ENCODE data around the gene LYL1.
A peak's percentile ranks its signal among the peaks of the same experiment; 100 is the strongest.
"Not testable (repeated sequence)": the region's sequence is repeated elsewhere in the genome, so short reads cannot be mapped to it uniquely, and the experiment has no call there.

The LYL1 gene

DNA sequence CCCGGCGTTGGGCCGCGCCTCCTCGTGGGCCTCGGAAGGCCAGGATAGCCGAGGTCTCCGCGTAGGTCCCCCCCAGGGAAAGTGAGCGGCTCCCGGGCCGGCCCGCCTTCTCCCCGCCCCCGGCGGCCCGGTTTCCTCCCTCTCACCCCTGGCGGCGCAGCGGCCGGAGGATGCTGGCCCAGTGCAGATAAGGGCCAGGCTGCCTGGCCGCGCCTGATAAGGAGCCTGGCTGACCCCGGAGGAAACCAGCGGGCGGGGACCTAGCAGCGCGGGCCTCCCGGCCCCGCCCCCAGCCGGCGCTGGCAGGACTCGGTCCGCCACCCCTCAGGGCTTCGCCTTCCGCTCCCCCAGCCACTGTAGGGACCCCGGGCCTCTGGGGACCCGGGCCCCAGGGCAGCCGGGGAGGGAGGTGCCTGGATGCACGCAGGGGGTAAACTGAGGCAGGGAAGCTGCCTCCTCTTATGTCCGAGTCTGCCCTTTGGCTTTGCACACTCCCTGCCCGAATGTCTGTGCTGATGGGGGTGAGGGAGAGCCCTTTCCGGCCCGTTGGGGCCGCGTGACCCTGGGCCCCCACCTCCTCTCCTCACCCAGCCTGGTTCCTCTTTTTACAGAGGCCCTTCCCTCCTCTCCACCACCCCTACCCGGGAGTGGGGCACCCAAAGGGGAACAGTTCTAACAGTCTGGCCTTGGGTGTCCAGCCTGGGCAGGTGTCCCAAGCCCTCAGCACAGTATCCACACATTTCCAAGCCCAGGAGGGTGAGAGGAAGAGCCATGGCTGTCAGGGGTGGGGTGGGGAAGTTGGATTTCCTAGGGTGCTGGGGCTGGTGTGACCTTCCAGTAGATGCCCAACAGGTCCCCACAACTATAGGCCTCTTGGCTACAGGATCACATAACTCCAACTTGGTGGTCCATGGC, at the start of gene LYL1:
TSS of gene LYL1 (minus strand) at position 193 of the 915 bp plus-strand sequence. CDS start 1,687 bp downstream, outside the sequence.
- DNase-seq (ENCODE audit: low spot score): no peak
- no peak for FAIRE-seq

DNA sequence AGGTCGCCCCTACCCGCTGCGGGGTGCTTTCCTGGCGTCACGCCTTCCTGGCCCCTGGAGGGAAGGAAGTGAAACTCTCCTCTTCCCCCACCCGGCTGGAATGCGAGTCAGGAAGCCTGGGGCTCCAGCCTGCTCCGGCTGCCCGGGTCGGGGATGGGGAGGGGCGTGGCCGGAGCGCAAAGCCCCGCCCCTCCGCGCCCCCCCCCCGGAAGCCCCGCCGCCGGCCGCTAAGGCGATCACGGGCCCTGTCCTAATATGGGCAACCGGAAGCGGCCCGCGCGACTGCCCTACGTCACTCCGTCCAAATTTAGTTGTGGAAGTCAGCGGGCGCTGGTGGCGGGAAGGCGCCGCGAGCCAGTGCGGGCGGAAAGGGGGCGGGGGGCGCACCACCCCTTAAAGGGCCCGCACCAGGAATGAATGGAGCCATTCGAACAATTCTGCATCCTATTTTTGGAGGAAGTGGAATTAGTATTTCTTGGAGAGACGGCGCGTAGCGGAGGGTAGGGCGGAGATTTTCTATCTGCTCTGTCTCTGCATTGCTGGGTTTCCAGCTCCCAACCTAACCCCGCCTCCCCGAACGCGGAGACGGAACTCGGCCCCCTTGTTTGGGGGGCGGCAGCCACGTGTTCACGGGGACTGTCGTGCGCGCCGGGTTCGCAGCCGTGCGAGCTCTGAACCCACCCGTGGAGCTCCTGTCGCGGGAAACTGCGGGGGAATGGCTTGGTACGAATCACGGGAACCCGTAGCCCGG, 49.1 kb upstream of the LYL1 start:
- DNase-seq (ENCODE audit: low spot score): peak; percentile 92
- FAIRE-seq: no peak

DNA sequence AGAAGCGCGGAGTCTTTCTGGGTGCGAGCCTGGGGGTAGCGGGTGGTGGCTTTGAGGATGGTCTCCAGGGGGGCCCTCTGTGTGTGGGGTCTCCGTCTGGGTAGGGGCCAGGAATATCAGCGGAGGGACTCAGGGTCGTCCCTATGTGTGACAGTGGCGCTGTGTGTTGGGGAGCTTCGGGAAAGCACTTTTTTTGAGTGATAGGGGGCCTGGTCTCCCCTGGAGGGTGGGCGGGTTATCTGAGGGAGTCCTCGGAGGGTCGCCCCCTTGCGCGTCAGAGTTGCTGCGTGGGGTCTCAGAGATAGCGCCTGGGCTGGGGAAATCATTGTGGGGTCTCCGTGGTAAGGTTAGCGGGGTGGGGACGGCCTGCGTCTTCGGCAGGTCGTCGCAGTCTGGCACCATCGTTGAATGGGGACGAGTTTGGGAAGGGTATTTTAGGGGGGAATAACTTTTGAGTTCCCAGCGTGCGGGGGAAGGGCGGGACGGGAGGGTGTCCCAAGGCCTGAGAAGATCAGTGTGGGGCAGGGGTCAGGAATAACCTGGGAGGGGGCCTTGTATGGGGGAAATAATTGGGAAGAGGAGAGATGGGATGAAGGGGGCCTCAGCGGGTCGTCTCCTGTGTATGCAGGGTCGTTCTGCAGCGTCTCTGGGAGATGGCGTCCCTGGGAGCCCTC, 48.4 kb upstream of the LYL1 start:
- no peak for DNase-seq (ENCODE audit: low spot score)

DNA sequence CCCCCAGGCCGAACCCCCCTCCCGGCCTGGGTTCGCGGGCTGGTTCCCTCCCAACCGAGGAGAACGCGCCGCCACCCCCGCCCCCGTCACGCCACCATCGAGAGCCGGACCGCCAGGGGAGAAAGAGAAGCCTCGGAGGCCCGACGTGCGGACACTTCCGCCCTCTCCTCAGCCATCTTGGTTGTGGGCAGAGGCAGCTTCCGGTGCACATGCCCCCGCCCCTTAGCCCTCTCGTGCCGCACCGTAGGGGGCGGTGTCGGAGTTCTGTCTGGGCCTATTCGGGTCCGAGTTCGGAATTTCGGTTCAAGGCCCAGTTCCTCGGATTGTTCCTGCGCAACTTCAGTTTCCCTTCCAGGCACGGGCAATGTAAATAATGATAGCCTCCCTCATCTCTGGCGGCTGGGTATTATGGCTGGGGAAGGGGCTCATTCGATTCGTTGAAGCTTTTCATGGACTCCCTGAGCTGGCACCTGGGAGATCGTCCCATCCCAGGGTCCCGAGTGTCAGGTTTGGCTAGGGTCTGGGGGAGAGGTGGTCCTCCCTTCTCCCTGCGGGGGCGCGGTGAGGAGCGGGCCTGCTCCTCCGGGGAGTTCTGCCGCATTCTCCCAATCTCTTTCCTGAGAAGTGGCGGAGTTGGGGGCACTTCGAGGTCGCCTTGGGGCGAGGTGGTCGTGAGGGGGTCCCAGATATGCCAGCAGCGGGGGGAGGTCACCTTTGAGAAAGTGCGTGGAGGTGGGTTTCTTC, 47.7 kb upstream of the LYL1 start, which contains the start of the genes IER2 and STX10:
TSS of gene IER2 (plus strand) at position 225 of the 744 bp plus-strand sequence. CDS start 2,776 bp downstream, outside the sequence.
TSS of gene STX10 (minus strand) at position 189 of the 744 bp plus-strand sequence. CDS start 202 bp downstream, outside the sequence.
- FAIRE-seq: no peak

More for the DNA sequence above, 48.4 kb upstream of the LYL1 start:
- no peak for FAIRE-seq

DNA sequence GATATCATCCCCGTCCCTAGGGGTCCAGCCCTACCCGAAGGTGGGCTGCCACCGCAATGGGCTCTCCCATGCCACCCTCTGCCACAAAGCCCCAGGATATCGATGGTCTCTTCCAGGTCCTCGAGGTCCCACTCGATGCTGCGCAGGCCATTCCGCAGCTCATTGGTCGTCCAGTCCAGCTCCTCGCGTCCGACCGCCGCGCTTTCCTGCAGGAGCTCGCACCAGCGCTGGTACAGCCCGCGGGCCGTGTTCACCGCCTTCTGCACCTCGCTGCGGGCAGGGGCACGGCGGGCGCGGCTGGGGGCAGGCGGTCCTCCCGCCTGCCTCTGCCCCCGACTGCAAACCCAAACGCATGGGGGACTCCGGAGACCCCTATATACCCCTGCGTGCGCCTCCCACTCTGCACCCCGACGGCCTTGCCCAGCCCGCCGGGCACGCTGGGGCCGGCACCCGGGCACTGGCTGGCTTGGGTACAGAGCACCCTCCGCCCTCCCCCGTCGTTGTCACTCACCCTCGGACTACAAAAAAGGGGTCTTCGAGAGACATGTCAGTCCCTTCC, 47.0 kb upstream of the LYL1 start:
- FAIRE-seq (no peak), DNase-seq (ENCODE audit: low spot score) (peak; percentile 13)

More for the DNA sequence above, 47.7 kb upstream of the LYL1 start, which contains the start of the genes IER2 and STX10:
- peak; percentile 82 for DNase-seq (ENCODE audit: low spot score)

DNA sequence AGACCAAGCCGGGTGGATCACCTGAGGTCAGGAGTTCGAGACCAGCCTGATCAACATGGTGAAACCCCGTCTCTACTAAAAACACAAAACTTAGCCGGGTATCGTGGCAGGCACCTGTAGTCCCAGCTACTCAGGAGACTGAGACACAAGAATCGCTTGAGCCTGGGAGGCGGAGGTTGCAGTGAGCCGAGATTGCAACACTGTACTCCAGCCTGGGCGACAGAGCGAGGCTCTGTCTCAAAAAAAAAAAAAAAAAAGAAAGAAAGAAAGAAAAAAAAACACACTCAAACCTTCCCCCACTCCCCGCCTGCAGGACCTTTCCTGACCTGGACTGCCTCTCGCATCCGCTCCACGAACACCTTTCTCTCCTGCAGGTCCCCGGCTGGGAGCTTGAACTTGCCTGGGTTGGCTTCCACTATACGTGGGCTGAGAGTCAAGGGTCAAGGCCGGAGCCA, 46.5 kb upstream of the LYL1 start:
- not testable (repeated sequence) for FAIRE-seq; DNase-seq (ENCODE audit: low spot score)

DNA sequence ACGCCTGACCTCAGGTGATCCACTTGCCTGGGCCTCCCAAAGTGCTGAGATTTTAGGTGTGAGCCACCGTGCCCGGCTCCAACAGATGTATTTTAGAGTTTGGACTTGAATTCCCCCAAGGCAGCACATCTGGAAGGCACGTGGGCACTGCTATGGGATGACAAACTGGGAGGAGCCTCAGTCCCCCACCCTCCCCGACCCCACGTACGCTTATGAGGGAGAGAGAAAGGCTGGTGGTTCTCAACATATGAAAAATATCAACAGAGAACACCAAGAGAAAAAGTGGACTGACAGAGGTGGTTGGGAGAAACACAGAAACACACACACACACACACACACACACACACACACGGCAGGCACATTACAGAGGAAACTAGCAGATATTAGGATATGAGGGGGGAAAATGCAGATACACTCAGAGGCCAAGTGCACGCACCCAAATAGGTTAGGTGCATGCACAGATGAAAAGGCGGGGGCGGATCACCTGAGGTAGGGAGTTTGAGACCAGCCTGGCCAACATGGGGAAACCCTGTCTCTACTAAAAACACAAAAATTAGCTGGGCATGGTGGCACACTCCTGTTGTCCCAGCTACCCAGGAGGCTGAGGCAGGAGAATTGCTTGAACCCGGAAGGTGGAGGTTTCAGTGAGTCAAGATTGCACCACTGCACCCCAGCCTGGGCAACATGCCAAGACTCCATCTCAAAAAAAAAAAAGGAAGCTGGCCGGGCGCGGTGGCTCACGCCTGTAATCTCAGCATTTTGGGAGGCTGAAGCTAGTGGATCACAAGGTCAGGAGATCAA, 44.3 kb upstream of the LYL1 start:
- DNase-seq (ENCODE audit: low spot score) (no peak), FAIRE-seq (no peak)

DNA sequence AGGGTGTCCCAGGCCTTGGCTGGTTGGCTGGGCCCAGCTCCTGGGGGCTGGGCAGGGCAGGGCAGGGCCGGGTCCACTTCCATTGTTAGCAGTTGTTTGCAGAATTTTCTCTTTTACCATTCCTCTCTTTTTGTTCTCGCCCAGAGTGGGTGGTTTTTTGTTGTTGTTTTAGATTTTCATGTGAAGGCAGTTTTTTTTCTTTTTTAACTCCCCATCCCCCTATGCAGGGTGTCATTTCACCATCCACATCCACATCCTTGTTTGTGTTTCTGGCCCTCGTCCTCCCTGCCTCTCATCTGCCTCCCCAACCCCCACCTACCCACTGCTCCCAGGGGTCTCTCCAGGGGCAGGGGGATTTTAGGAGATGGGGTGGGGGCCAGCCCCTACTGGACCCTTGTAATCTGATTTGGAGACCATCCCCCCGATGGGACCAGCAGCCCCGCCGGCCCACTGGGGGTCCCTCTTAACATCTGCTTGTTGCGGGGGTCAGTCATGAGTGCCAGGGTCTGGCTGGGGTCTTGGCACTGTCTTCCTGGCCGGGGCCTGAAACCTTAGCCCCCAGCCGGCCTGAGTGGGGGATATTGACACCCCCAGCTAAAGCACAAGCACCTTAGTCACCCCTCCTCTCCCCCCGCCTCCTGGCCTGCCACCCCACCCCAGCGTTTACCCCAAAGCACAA, 37.1 kb upstream of the LYL1 start:
- DNase-seq (ENCODE audit: low spot score) (no peak), FAIRE-seq (no peak)

DNA sequence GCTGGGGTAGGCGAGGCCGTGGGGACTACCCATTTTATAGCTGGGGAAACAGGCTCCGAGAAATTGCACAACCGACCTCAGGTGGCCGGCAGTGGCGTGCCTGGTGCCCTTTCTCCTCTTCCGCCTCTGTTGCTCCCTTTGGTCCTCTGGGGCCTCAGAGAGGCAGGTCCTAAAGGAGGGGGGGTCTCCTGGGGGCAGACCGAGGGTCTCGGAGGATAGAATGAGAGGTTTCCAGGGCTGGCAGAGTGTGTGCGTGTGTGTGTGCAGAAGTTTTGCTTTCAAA, 36.2 kb upstream of the LYL1 start:
- DNase-seq (ENCODE audit: low spot score): no peak
- no peak for FAIRE-seq

DNA sequence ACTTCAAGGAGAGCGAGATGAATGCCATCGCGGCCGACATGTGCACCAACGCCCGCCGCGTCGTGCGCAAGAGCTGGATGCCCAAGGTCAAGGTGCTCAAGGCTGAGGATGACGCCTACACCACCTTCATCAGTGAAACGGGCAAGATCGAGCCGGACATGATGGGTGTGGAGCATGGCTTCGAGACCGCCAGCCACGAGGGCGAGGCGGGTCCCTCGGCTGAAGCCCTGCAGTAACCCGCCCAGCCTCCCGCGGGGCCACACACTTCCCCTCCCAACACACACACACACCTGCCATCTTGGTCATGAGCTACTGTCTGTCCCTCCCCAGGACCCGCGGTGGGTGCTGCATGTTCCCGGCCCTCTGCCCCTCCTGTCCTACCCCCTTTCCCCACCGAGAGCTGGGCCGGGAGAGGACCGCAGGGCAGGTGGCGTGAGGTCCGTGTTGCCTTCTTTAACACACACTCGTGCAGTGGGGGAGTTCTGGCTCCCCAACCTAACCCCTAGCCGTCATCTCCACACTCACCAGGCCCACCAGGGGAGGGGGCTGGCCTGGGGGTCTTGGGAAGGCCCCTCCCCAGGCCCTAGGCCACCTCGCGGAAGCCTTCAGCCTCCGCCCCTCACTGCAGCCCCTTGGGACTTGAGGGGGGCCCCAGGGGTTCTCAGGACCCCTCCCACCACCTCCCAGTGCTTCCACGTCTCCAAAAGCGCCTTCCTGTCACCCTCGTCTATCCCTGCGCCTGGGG, 35.7 kb upstream of the LYL1 start:
- FAIRE-seq (no peak), DNase-seq (ENCODE audit: low spot score) (no peak)

DNA sequence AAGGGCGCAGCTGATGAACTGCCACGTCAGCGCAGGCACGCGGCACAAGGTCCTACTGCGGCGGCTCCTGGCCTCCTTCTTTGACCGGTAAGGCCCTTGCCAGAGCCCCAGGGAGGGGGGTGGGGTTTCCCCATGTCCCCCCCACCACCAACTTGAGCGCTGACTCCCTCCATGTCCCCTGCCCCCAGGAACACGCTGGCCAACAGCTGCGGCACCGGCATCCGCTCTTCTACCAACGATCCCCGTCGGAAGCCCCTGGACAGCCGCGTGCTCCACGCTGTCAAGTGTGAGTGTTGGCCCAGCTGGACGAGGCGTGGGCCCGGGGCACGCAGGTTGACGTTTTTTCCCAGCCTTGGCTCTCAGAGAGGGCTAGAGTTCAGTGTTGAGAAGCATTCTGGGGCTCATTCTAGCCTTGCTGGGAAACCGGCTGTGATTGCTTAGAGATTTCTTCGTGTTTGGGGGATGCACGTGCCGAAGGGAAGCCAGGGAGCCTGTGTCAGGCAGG, 34.7 kb upstream of the LYL1 start:
- no peak for DNase-seq (ENCODE audit: low spot score)
- no peak for FAIRE-seq

DNA sequence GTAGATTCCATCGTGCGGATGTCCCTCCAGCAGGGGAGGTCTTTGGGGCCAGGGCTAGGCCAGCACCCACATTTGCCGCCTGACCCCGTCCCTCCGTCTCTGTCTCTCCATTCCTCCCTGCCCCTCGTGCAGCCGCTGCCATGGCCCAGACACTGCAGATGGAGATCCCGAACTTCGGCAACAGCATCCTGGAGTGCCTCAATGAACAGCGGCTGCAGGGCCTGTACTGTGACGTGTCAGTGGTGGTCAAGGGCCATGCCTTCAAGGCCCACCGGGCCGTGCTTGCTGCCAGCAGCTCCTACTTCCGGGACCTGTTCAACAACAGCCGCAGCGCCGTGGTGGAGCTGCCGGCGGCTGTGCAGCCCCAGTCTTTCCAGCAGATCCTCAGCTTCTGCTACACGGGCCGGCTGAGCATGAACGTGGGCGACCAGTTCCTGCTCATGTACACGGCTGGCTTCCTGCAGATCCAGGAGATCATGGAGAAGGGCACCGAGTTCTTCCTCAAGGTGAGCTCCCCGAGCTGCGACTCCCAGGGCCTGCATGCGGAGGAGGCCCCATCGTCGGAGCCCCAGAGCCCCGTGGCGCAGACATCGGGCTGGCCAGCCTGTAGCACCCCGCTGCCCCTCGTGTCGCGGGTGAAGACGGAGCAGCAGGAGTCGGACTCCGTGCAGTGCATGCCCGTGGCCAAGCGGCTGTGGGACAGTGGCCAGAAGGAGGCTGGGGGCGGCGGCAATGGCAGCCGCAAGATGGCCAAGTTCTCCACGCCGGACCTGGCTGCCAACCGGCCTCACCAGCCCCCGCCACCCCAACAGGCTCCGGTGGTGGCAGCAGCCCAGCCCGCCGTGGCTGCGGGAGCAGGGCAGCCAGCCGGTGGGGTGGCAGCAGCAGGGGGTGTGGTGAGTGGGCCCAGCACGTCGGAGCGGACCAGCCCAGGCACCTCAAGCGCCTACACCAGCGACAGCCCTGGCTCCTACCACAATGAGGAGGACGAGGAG, 32.7 kb upstream of the LYL1 start:
- no peak for FAIRE-seq

DNA sequence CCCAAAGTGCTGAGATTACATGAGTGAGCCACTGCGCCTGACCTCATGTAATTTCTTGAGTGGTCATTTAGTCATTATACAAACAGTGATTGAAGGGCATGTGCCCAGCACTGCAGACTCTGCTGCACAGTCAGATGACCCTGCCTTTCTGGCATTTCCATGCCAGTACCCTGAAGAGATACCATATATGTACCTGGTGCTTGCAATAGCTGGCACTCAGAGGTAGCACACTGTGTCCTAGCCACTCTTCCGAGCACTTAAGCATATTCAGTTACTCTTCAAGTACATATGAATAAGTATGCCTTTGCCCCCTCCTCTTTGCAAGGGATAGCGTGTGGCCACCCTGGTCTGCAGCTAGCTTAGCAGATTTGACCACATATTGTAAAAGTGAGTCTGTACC, 32.0 kb upstream of the LYL1 start:
- FAIRE-seq (no peak), DNase-seq (ENCODE audit: low spot score) (no peak)

More for the DNA sequence above, 32.7 kb upstream of the LYL1 start:
- no peak for DNase-seq (ENCODE audit: low spot score)

DNA sequence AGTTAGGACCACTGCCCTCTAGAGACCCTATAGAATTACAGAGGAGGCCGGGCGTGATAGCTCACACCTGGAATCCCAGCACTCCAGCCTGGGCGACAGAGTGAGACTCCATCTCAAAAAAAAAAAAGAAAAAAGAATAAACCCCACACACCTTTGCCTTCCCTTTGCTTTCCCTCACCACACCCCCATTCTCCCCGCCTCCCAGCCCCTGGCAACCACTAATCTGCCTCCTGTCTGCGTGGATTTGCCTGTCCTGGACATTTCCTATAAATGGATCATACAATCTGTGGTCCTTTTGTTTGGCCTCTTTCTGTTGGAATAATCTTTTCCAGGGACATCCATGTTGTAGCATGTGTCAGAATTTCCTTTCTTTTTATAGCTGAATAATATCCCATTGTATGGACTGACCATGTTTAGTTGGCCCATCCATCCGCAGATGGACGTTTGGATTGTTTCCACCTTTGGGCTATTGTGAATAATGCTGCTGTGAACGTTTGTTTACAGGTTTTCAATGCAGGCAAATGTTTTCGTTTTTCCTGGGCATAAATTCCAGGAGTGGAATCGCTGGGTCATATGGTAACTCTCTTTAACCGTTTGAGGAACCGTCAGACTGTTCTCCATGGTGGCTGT, 30.7 kb upstream of the LYL1 start:
- no peak for DNase-seq (ENCODE audit: low spot score)

DNA sequence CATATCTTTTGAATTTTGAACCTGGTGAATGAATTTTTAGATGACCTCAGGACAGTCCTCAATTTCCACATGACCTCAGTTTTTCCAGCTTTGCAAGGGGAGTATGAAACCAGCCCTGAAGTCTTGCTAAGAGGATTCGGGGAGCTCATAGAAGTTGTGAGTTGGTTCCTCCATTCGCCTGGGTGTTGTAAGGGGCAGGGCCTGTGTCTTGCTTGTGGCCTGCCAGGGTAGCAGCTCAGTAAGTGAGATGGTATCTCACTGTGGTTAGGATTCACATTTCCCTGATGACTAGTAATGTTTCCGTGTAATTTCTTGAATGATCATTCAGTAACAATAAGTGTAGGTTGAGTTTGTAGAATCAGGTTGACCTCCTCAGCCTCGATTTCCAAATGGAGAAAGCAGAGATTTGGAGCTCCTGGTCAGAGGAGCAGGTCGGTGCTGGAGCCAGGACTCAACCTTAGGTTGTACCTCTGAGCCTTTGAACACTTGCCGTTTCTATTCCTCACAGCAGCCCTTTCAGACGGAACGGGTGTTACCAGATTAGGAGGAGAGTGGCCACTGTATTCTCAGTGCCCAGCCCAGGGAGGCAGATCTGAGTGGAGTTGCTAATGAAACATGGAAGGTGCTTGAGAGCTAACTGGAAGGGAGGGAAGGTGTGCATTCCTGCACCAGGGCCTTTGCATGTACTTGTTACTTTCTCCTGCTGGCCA, 30.0 kb upstream of the LYL1 start:
- DNase-seq (ENCODE audit: low spot score): no peak
- no peak for FAIRE-seq

More for the DNA sequence above, 30.7 kb upstream of the LYL1 start:
- FAIRE-seq: no peak

Data from urothelium cell line (cell line).